GM12878 (cell line): ENCODE data around the gene NUDT16L1.

ENCODE experiments used
- CHD2 ChIP-seq: IDR thresholded peaks from 2 replicates; pipeline ENCODE4 v1.6.1; 2011; ENCODE audit warnings: low read depth, low read length, improper control_type of control experiment, borderline replicate concordance
- CTCF ChIP-seq, 3 experiments: IDR thresholded peaks in 2 of 3; conservative IDR thresholded peaks in 1 of 3; 2 replicates each; pipeline ENCODE4 v1.5.1; 2011; ENCODE audit warnings: low read depth in 3 of 3, low read length in 3 of 3, mild to moderate bottlenecking in 3 of 3, control low read depth in 2 of 3, moderate library complexity in 2 of 3, inconsistent platforms in 1 of 3, mixed read lengths in 1 of 3; ENCODE audit not compliant: control insufficient read depth in 2 of 3, insufficient read depth in 1 of 3; ENCODE audit errors: extremely low read depth in 1 of 3
- CUX1 ChIP-seq: IDR thresholded peaks from 2 replicates; pipeline ENCODE4 v1.6.1; 2012; ENCODE audit warnings: improper control_type of control experiment, low read depth, low read length; ENCODE audit not compliant: insufficient replicate concordance
- EGR1 ChIP-seq, 2 experiments: IDR thresholded peaks; 1 replicate in 1 of 2; 2 replicates in 1 of 2; pipeline ENCODE4 v1.6.1; 2011 to 2012; ENCODE audit warnings: low read depth in 2 of 2, low read length in 2 of 2, borderline replicate concordance in 1 of 2, mild to moderate bottlenecking in 1 of 2, moderate library complexity in 1 of 2
- GATAD2B ChIP-seq: fragments of 450-650 bp; conservative IDR thresholded peaks from 2 replicates; pipeline ENCODE4 v1.6.1; 2017; ENCODE audit warnings: low read depth, mild to moderate bottlenecking, moderate library complexity
- MAX ChIP-seq: IDR thresholded peaks from 2 replicates; pipeline ENCODE4 v1.6.1; 2012; ENCODE audit warnings: low read depth, low read length, improper control_type of control experiment
- POLR2A ChIP-seq: IDR thresholded peaks from 2 replicates; pipeline ENCODE4 v1.6.1; 2011; ENCODE audit warnings: low read depth, mild to moderate bottlenecking, low read length
- POLR2AphosphoS5 ChIP-seq: IDR thresholded peaks from 2 replicates; pipeline ENCODE4 v1.6.1; 2011; ENCODE audit warnings: mild to moderate bottlenecking, low read length, inconsistent platforms
- RFX5 ChIP-seq: IDR thresholded peaks from 2 replicates; pipeline ENCODE4 v1.6.1; 2011; ENCODE audit warnings: low read depth, low read length, improper control_type of control experiment
- SUPT20H ChIP-seq: IDR thresholded peaks from 2 replicates; pipeline ENCODE4 v1.6.1; 2011; ENCODE audit warnings: low read depth, mild to moderate bottlenecking, low read length, moderate library complexity, borderline replicate concordance; ENCODE audit not compliant: control insufficient read depth
- SUZ12 ChIP-seq: fragments of 200-600 bp; sonication (generic); IDR thresholded peaks from one replicate; pipeline ENCODE4 v1.6.1; 2018; ENCODE audit warnings: antibody characterized with exemption, mild to moderate bottlenecking; ENCODE audit not compliant: unreplicated experiment
- TCF7 ChIP-seq: IDR thresholded peaks from 2 replicates; pipeline ENCODE4 v1.6.1; 2014; ENCODE audit warnings: antibody characterized with exemption, borderline replicate concordance
- USF1 ChIP-seq: IDR thresholded peaks from 2 replicates; pipeline ENCODE4 v1.6.1; 2011; ENCODE audit warnings: borderline replicate concordance, low read depth, mild to moderate bottlenecking, moderate library complexity, mixed read lengths, low read length; ENCODE audit not compliant: insufficient read depth; ENCODE audit errors: extremely low read length

- no peak for TF ChIP-seq EGR1 (IDR thresholded peaks at IDR 0.05; ENCODE audit: borderline replicate concordance in 1 of 2, low read depth in 2 of 2, low read length in 2 of 2)
- TF ChIP-seq CUX1 = no peak
- TF ChIP-seq SUPT20H = no peak
- no peak for TF ChIP-seq USF1
- no peak for TF ChIP-seq CTCF (IDR thresholded peaks at IDR 0.05 in 2 of 3, conservative IDR thresholded peaks at IDR 0.05 in 1 of 3; ENCODE audit: control insufficient read depth in 2 of 3, extremely low read depth in 1 of 3, insufficient read depth in 1 of 3, low read depth in 3 of 3, low read length in 3 of 3)
- no peak for TF ChIP-seq SUZ12
- no peak for TF ChIP-seq MAX
- TF ChIP-seq GATAD2B = no peak
- no peak for TF ChIP-seq CHD2
- TF ChIP-seq TCF7 = no peak
- no peak for TF ChIP-seq RFX5
- no peak for TF ChIP-seq POLR2A
- TF ChIP-seq POLR2AphosphoS5 = no peak
Measured at GRCh38 chr16:4684763-4685162, 8.6 kb upstream of the NUDT16L1 start.
